ENCODE results near the gene LRP1B.

DNA sequence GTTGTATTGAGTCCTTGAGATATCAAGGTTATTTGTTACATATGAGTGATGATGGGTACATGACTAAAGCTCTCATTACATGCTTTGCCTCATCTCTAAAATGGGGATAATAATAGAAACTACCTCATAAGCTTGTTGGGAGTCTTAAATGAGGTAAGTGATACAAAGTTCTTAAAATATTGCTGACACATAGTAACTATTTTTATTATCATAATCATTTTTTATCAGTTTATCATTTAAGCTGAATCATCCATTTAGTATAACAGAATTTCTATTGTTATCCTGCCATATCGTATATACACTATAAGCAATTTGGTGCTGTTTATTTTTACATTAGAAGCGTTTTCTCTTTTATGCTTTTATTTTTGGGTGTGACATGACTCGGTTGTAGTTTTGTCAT lies 871.1 kb downstream of the LRP1B start:
- TF ChIP-seq FOXP2 (optimal IDR thresholded peaks at IDR 0.05; ENCODE audit: borderline replicate concordance, extremely low read depth, extremely low read length, insufficient read depth) (no peak), SIN3A (IDR thresholded peaks at IDR 0.05; ENCODE audit: borderline replicate concordance, insufficient read depth, low read length) (no peak), TAF1 (IDR thresholded peaks at IDR 0.05; ENCODE audit: borderline replicate concordance, insufficient read depth, low read length) (no peak)
- TF ChIP-seq, protein P1, sequence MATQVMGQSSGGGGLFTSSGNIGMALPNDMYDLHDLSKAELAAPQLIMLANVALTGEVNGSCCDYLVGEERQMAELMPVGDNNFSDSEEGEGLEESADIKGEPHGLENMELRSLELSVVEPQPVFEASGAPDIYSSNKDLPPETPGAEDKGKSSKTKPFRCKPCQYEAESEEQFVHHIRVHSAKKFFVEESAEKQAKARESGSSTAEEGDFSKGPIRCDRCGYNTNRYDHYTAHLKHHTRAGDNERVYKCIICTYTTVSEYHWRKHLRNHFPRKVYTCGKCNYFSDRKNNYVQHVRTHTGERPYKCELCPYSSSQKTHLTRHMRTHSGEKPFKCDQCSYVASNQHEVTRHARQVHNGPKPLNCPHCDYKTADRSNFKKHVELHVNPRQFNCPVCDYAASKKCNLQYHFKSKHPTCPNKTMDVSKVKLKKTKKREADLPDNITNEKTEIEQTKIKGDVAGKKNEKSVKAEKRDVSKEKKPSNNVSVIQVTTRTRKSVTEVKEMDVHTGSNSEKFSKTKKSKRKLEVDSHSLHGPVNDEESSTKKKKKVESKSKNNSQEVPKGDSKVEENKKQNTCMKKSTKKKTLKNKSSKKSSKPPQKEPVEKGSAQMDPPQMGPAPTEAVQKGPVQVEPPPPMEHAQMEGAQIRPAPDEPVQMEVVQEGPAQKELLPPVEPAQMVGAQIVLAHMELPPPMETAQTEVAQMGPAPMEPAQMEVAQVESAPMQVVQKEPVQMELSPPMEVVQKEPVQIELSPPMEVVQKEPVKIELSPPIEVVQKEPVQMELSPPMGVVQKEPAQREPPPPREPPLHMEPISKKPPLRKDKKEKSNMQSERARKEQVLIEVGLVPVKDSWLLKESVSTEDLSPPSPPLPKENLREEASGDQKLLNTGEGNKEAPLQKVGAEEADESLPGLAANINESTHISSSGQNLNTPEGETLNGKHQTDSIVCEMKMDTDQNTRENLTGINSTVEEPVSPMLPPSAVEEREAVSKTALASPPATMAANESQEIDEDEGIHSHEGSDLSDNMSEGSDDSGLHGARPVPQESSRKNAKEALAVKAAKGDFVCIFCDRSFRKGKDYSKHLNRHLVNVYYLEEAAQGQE (IDR thresholded peaks at IDR 0.05; ENCODE audit: insufficient read depth in 1 of 2, low read depth in 2 of 2, low read length in 2 of 2), result no peak

Measured in PFSK-1 (cell line).